Activated CD4-positive, CD25-positive, alpha-beta regulatory T cell treated with anti-CD3 and anti-CD28 coated beads, Interleukin-2, amount 50 U/mL, for 24 hours (primary cell): ENCODE measurements around the gene TSEN34.
A peak's percentile ranks its signal among the peaks of the same experiment; 100 is the strongest.
"Not testable (repeated sequence)": the region's sequence is repeated elsewhere in the genome, so short reads cannot be mapped to it uniquely, and the experiment has no call there.

Experiments used
- ATAC-seq, 2 donors: fragments of 150-1000 bp; cut with Tn5 transposase; one replicate each; pipeline ENCODE4 v1.10.0; 2021; ENCODE audit warnings: mild to moderate bottlenecking in 1 of 2, moderate library complexity in 1 of 2

Gene TSEN34

GRCh38 chr19:54189145-54189734 lies 1.9 kb upstream of the TSEN34 start, which contains the start of gene MBOAT7:
MBOAT7 (minus strand) TSS chr19:54189580; CDS start chr19:54188508, 1,072 bp downstream.
- ATAC-seq: peak; percentile 3 to 41

- peak; percentile 61 to 64 for ATAC-seq
Observed at GRCh38 chr19:54189735-54190502, 1.2 kb upstream of the TSEN34 start.

GRCh38 chr19:54190503-54191010 lies 551 bp upstream of the TSEN34 start:
- peak; percentile 62 to 65 for ATAC-seq

GRCh38 chr19:54191811-54192453 lies 824 bp downstream of the TSEN34 start:
- no peak for ATAC-seq

- no peak for ATAC-seq
Observed at GRCh38 chr19:54193011-54193410, 1.9 kb downstream of the TSEN34 start.

GRCh38 chr19:54194463-54194862 lies 3.4 kb downstream of the TSEN34 start:
- not testable (repeated sequence) for ATAC-seq

GRCh38 chr19:54196536-54196935 lies 5.4 kb downstream of the TSEN34 start:
- ATAC-seq: no peak

GRCh38 chr19:54197121-54197520 lies 6.0 kb downstream of the TSEN34 start:
- no peak for ATAC-seq

- ATAC-seq: no peak
Observed at GRCh38 chr19:54199401-54199800, 8.3 kb downstream of the TSEN34 start.

GRCh38 chr19:54201172-54201701 lies 10.1 kb downstream of the TSEN34 start:
- ATAC-seq: no peak

GRCh38 chr19:54201980-54202379 lies 10.9 kb downstream of the TSEN34 start:
- ATAC-seq: no peak

GRCh38 chr19:54203151-54203611 lies 12.1 kb downstream of the TSEN34 start:
- no peak for ATAC-seq

- ATAC-seq: no peak
Observed at GRCh38 chr19:54204767-54205468, 13.8 kb downstream of the TSEN34 start.

- no peak for ATAC-seq
Observed at GRCh38 chr19:54206030-54206830, 15.1 kb downstream of the TSEN34 start.

- no peak for ATAC-seq
Observed at GRCh38 chr19:54206831-54207177, 15.7 kb downstream of the TSEN34 start.

- not testable (repeated sequence) for ATAC-seq
Observed at GRCh38 chr19:54207193-54207592, 16.1 kb downstream of the TSEN34 start.

- no peak for ATAC-seq
Observed at GRCh38 chr19:54207676-54207982, 16.5 kb downstream of the TSEN34 start.

- no peak for ATAC-seq
Observed at GRCh38 chr19:54207983-54208783, 17.1 kb downstream of the TSEN34 start.

GRCh38 chr19:54208784-54209057 lies 17.6 kb downstream of the TSEN34 start:
- no peak for ATAC-seq

- ATAC-seq: no peak
Observed at GRCh38 chr19:54209058-54209810, 18.1 kb downstream of the TSEN34 start.
